Measurements from ENCODE around the gene KCNJ15. TPM values are rescaled to one million over a fixed set of nuclear protein-coding genes. Genes with fewer than 3 reads are reported as not detected.

Gene KCNJ15
- total RNA-seq, 1 donor from 2014 or later, result 2.2 TPM

DNA sequence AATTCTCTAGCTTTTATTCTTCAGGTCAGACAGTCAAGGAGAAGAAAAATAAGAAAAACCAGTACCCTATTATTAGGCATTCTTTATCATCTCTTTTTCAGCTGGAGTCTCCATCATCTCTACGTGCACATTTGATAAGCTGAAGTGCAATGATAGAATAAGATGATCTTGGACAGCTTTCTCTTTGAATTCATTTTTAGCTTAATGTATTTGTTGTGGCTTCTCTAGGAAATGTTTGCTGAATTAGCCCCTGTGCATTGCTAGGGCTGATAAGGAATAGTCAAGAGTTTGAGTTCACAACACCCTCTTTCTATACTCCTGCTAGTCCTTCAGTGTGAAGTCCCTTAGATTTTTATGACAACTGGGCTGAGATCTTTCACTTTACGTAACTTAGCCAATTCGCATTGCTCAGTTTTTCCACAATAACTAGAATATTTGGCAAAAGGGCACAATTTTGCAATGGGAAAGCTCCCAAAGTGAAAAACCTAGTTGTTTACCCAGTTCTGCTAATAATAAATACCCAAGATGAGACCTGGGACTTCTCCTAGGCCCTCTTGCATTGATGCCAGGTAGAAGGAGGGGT, 7.0 kb upstream of the KCNJ15 start:
- no peak overlapping the region for H3K27ac Mint-ChIP-seq
- H3K9me3 Mint-ChIP-seq (ENCODE audit: low read depth), result peaks cover 4% of the 10 kb centered on the region
- H3K4me1 Mint-ChIP-seq (ENCODE audit: low read depth), result peaks cover 29% of the 10 kb centered on the region
- DNase-seq (ENCODE audit: low spot score, unreplicated experiment), result no peak
- no peaks in the 10 kb centered on the region for H3K27me3 Mint-ChIP-seq
- no peak overlapping the region for H3K4me3 Mint-ChIP-seq (ENCODE audit: low read depth)
- no peaks in the 10 kb centered on the region for H3K36me3 Mint-ChIP-seq (ENCODE audit: insufficient read depth)
- TF ChIP-seq, protein P1, sequence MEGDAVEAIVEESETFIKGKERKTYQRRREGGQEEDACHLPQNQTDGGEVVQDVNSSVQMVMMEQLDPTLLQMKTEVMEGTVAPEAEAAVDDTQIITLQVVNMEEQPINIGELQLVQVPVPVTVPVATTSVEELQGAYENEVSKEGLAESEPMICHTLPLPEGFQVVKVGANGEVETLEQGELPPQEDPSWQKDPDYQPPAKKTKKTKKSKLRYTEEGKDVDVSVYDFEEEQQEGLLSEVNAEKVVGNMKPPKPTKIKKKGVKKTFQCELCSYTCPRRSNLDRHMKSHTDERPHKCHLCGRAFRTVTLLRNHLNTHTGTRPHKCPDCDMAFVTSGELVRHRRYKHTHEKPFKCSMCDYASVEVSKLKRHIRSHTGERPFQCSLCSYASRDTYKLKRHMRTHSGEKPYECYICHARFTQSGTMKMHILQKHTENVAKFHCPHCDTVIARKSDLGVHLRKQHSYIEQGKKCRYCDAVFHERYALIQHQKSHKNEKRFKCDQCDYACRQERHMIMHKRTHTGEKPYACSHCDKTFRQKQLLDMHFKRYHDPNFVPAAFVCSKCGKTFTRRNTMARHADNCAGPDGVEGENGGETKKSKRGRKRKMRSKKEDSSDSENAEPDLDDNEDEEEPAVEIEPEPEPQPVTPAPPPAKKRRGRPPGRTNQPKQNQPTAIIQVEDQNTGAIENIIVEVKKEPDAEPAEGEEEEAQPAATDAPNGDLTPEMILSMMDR (IDR thresholded peaks at IDR 0.05; ENCODE audit: unreplicated experiment), result no peak

DNA sequence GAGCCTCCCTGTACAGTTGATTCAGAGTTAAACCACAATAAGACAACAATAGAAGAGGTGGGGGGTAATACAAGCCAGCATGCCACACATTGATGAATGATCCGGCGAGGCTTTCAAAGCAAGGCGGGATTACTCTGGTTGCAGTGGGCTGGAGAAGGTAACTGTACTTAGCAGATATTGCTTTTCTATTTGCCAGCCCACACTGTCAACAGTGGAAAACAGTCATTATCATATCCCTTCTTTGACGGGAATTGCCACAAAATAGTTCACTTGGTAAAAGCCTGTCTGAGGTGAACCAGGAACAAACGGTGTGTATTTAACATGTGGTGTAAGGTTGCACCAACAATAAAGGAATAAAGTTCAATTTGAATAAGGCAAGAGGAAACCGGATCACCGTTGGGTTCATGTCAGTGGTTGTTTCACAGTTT, 5.8 kb upstream of the KCNJ15 start:
- Mint-ChIP-seq H3K4me1 (ENCODE audit: low read depth) (peaks cover 29% of the 10 kb centered on the region), H3K27me3 (no peaks in the 10 kb centered on the region), H3K27ac (no peak overlapping the region), H3K36me3 (ENCODE audit: insufficient read depth) (no peaks in the 10 kb centered on the region), H3K9me3 (ENCODE audit: low read depth) (peaks cover 4% of the 10 kb centered on the region), H3K4me3 (ENCODE audit: low read depth) (no peak overlapping the region)
- TF ChIP-seq, protein P1 (IDR thresholded peaks at IDR 0.05; ENCODE audit: unreplicated experiment), result no peak
- no peak for DNase-seq (ENCODE audit: low spot score, unreplicated experiment)

DNA sequence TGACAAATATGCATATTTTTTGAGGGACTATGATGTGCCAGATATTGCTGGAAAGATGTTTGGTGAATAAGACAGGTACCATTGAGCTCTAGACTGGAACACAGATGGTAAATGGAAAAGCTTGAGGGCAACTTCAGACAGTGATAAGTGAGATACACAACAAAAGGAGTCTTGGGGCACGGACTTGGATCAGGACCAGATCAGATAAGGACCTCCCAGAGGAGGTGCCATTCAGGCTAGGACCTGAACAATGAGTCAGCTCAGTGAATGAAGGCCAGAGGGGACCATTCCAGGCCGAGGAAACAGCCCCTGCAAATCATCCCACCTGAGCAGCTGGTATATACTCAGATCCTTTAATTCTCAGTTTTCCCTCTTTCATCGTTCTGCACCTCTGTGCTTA, 1.8 kb upstream of the KCNJ15 start:
- H3K9me3 Mint-ChIP-seq (ENCODE audit: low read depth), result no peaks in the 10 kb centered on the region
- no peak overlapping the region for H3K4me3 Mint-ChIP-seq (ENCODE audit: low read depth)
- no peaks in the 10 kb centered on the region for H3K36me3 Mint-ChIP-seq (ENCODE audit: insufficient read depth)
- H3K4me1 Mint-ChIP-seq (ENCODE audit: low read depth), result peaks cover 19% of the 10 kb centered on the region
- no peak overlapping the region for H3K27ac Mint-ChIP-seq
- peaks cover 2% of the 10 kb centered on the region for H3K27me3 Mint-ChIP-seq
- no peak for DNase-seq (ENCODE audit: low spot score, unreplicated experiment)
- TF ChIP-seq, protein P1 (IDR thresholded peaks at IDR 0.05; ENCODE audit: unreplicated experiment), result no peak

DNA sequence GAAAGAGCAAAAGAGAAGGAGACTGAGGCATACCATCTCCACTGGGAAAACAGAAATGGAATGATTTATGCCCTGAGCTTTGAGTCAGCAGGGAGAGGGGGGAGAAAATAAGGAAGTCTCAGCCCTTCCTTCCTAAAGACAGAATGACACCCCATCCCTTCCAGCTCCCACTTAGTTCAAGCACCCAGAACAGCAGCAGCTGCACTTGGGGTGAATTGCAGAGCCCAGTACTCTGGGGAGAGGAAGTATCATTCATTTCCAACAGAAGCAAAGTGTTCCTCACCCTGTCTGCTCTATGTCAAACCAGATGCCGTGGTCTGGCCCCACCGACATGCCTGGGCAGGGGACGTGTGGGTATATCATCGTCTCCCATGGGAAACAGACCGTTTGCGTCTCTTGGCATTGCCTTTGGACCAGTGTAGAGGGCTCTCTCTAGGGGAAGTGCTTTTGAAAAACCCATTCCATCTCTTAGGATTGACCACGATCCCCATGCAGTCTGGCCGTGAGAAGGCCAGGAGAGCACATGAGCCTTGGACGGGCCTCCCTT, 1.1 kb upstream of the KCNJ15 start:
- Mint-ChIP-seq H3K36me3 (ENCODE audit: insufficient read depth) (no peaks in the 10 kb centered on the region), H3K4me1 (ENCODE audit: low read depth) (peaks cover 19% of the 10 kb centered on the region), H3K27ac (no peak overlapping the region), H3K27me3 (peaks cover 2% of the 10 kb centered on the region), H3K4me3 (ENCODE audit: low read depth) (no peak overlapping the region), H3K9me3 (ENCODE audit: low read depth) (no peaks in the 10 kb centered on the region)
- no peak for DNase-seq (ENCODE audit: low spot score, unreplicated experiment)
- TF ChIP-seq, protein P1 (IDR thresholded peaks at IDR 0.05; ENCODE audit: unreplicated experiment), result no peak

DNA sequence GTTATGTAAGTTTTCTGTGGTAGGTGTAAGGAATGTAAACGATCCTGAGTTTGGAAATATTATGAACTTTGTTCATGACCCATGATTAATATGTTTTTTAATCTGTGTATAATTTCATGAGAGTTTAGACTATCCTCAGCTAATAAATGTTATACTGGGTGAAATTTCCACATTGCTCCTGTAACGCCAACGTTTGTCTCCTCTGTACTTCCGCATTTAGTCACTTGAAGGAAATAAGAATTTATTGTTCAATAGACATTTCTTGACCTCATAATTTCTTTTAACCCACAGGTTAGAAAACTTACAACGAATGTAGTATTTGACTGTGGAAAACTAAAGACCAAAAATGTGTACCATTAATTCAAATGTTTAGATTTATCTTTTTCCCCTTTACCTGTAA, 876 bp downstream of the KCNJ15 start:
- no peak overlapping the region for H3K27ac Mint-ChIP-seq
- DNase-seq (ENCODE audit: low spot score, unreplicated experiment), result no peak
- H3K36me3 Mint-ChIP-seq (ENCODE audit: insufficient read depth), result no peaks in the 10 kb centered on the region
- TF ChIP-seq, protein P1 (IDR thresholded peaks at IDR 0.05; ENCODE audit: unreplicated experiment), result no peak
- peaks cover 18% of the 10 kb centered on the region for H3K4me1 Mint-ChIP-seq (ENCODE audit: low read depth)
- no peaks in the 10 kb centered on the region for H3K9me3 Mint-ChIP-seq (ENCODE audit: low read depth)
- H3K4me3 Mint-ChIP-seq (ENCODE audit: low read depth), result peak overlapping the region; percentile 42
- peaks cover 2% of the 10 kb centered on the region for H3K27me3 Mint-ChIP-seq
